ENCODE data around the gene PRICKLE1. TPM values are rescaled to one million over a fixed set of nuclear protein-coding genes. Genes with fewer than 3 reads are reported as not detected.

The PRICKLE1 gene
- total and polyA plus RNA-seq, 2 donors (not counting 3 experiments of a cell fraction or from before 2014, with no cell fraction given) = 34.3 to 86.0 TPM

- Histone ChIP-seq H3K4me2 (ENCODE audit: insufficient read depth, low read length) (no peak overlapping the region), H3K79me2 (ENCODE audit: control insufficient read depth, insufficient read depth, low read length) (peaks cover 7% of the 10 kb centered on the region), H3K27me3 (ENCODE audit: control insufficient read depth in 2 of 2, insufficient read depth in 2 of 2, low read length in 2 of 2) (no peaks in the 10 kb centered on the region), H4K20me1 (replicated peaks; ENCODE audit: control insufficient read depth, extremely low read depth, insufficient read depth, low read length) (no peaks in the 10 kb centered on the region), H3K9ac (replicated peaks; ENCODE audit: extremely low read depth, insufficient read depth, low read length) (no peak overlapping the region), H3K36me3 (ENCODE audit: control insufficient read depth in 2 of 2, extremely low read depth in 1 of 2, insufficient read depth in 2 of 2, low read length in 2 of 2) (no peaks in the 10 kb centered on the region), H2AFZ (ENCODE audit: low read depth, low read length) (no peak overlapping the region), H3K9me3 (replicated peaks; ENCODE audit: control insufficient read depth, insufficient read depth, low read length) (no peaks in the 10 kb centered on the region), H3K4me3 (replicated peaks in 1 of 3; ENCODE audit: insufficient read depth in 1 of 3, low read depth in 1 of 3, low read length in 3 of 3) (no peak overlapping the region), H3K27ac (ENCODE audit: insufficient read depth, low read depth, low read length) (no peak overlapping the region), H3K4me1 (ENCODE audit: control insufficient read depth, extremely low read depth, insufficient read depth, low read length) (peaks cover 9% of the 10 kb centered on the region), H3K9me1 (replicated peaks; ENCODE audit: control insufficient read depth, extremely low read depth, insufficient read depth, low read length) (no peaks in the 10 kb centered on the region)
- DNase-seq (ENCODE audit: low read depth, low spot score) (no peak), FAIRE-seq (no peak)
- BruUV-seq (replicated peaks) = no TSS peak
- intact Hi-C loops (cut with micrococcal nuclease) (loop anchor here (5.0 kb wide), 1 partner anchor 133 kb away; no protein-coding TSS in a partner anchor), dilution Hi-C loops (cut with MboI; ENCODE audit: extremely low pct_ligation_motif_present, low sequenced_read_pairs) (no loop called here)
- ChIA-PET POLR2A (no interaction called here), CTCF (no interaction called here)
- TF ChIP-seq FOS (IDR thresholded peaks at IDR 0.05; ENCODE audit: borderline replicate concordance, insufficient read depth, low read length) (no peak), MYC (IDR thresholded peaks at IDR 0.05; ENCODE audit: low read depth, low read length) (no peak), EZH2 (IDR thresholded peaks at IDR 0.05; ENCODE audit: borderline replicate concordance, low read depth, low read length, severe bottlenecking) (no peak), POLR2A (IDR thresholded peaks at IDR 0.05; ENCODE audit: low read depth, low read length) (no peak), GATA2 (IDR thresholded peaks at IDR 0.05; ENCODE audit: insufficient read depth, insufficient read length, low read depth, low read length) (no peak), POLR2AphosphoS5 (IDR thresholded peaks at IDR 0.05; ENCODE audit: insufficient read depth, low read depth, low read length) (no peak), CTCF (IDR thresholded peaks at IDR 0.05; ENCODE audit: extremely low read depth in 1 of 2, insufficient read depth in 1 of 2, low read depth in 1 of 2, low read length in 2 of 2) (no peak)
Measured at GRCh38 chr12:42593874-42594273, 4.3 kb upstream of the PRICKLE1 start.

Data from endothelial cell of umbilical vein (primary cell).